NCI-H526 treated with DMSO at 0.1 percent for 48 hours (cell line): ENCODE measurements around the gene CDKN2A.
A peak's percentile ranks its signal among the peaks of the same experiment; 100 is the strongest.
"Not testable (repeated sequence)": the region's sequence is repeated elsewhere in the genome, so short reads cannot be mapped to it uniquely, and the experiment has no call there.

Experiments used
- DNase-seq: peaks from one replicate; lab custom pipeline; 2025; lab: John Stamatoyannopoulos, UW

CDKN2A gene

GRCh38 chr9:21982391-21982790, 11.8 kb downstream of the CDKN2A start:
- no peak for DNase-seq

- DNase-seq, result no peak
These were observed 17.8 kb downstream of the CDKN2A start for GRCh38 chr9:21976334-21976875.

- peak; percentile 88 for DNase-seq
These were observed 19.3 kb downstream of the CDKN2A start for GRCh38 chr9:21974722-21975409.

GRCh38 chr9:21974343-21974721, 19.9 kb downstream of the CDKN2A start:
- no peak for DNase-seq

- DNase-seq, result no peak
These were observed 21.8 kb downstream of the CDKN2A start for GRCh38 chr9:21972361-21972760.

GRCh38 chr9:21970800-21971640, 23.2 kb downstream of the CDKN2A start:
- DNase-seq, result no peak

- DNase-seq, result no peak
These were observed 24.0 kb downstream of the CDKN2A start for GRCh38 chr9:21969951-21970799.

GRCh38 chr9:21969011-21969940, 24.9 kb downstream of the CDKN2A start:
- no peak for DNase-seq

- DNase-seq, result no peak
These were observed 25.7 kb downstream of the CDKN2A start for GRCh38 chr9:21968331-21969010.

GRCh38 chr9:21967702-21968101, 26.5 kb downstream of the CDKN2A start:
- DNase-seq, result no peak

- DNase-seq, result no peak
These were observed 27.0 kb downstream of the CDKN2A start for GRCh38 chr9:21967169-21967568.

- DNase-seq, result no peak
These were observed 27.9 kb downstream of the CDKN2A start for GRCh38 chr9:21966140-21966851.

- no peak for DNase-seq
These were observed 28.7 kb downstream of the CDKN2A start for GRCh38 chr9:21965401-21965951.

GRCh38 chr9:21964925-21965385, 29.2 kb downstream of the CDKN2A start:
- DNase-seq, result no peak

- DNase-seq, result no peak
These were observed 32.6 kb downstream of the CDKN2A start for GRCh38 chr9:21961569-21961968.

- not testable (repeated sequence) for DNase-seq
These were observed 34.9 kb downstream of the CDKN2A start for GRCh38 chr9:21959268-21959667.

- no peak for DNase-seq
These were observed 35.4 kb downstream of the CDKN2A start for GRCh38 chr9:21958833-21959232.

GRCh38 chr9:21945606-21946005, 48.6 kb downstream of the CDKN2A start:
- no peak for DNase-seq

- no peak for DNase-seq
These were observed 50.7 kb downstream of the CDKN2A start for GRCh38 chr9:21943464-21943863.
